HS-5 (cell line): Measurements from ENCODE around the gene NRTN.

Source experiments
- DNase-seq: peaks from one replicate; pipeline ENCODE4 v3.0.0-alpha.2; 2012; ENCODE audit warnings: low read depth

The NRTN gene

DNA sequence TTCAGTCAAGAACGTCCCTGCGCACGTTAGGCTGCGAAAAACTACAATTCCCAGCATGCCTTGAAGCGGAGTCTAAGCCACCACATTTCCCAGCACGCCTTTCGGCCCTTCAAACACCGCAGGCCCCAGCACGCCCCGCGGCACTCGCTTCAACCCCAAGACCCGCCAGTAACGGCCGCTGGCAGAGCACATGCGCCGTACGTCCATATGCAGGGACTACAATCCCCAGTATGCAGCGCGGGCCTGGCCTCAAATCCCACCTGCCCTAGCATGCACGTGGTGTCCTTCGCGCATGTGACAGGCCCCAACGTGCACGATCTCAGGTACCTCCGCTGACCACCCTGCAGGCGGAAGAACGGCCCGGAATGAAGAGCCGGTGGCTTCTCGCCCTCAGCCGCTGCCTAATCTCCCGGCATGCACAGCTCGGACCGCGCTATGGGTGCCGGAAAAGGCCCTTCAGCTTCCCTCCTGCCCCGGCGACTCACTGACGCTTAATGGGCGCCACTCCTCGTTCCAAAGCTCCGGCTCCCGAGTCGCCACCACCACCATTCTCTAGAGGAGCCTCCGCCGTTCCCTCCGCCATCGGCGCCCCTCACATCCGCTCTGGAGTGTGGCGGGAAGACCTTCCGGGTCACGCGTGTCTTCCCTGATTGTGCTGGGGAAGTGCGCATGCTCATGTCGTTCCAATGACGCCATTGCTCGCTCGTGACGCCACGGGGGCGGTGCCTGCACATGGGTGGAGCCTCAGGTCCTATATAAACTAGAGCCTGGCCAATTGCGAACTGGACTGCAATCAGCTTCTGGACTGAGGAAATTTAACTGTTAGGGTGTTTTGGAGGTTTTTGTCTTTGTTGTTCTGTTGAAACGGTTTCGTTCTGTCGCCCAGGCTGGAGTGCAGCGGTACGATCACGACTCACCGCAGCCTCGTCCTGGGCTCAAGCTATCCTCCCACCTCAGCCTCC lies 14.0 kb upstream of the NRTN start, which contains the start of gene DUS3L:
Gene DUS3L (minus strand): TSS at position 605 of the 962 bp plus-strand sequence. CDS start 22 bp downstream, at position 583.
- peak; percentile 83 for DNase-seq

- DNase-seq: no peak
Measured at GRCh38 chr19:5792224-5792623, 12.6 kb upstream of the NRTN start.

- DNase-seq: no peak
Measured at GRCh38 chr19:5793188-5793587, 11.7 kb upstream of the NRTN start.

DNA sequence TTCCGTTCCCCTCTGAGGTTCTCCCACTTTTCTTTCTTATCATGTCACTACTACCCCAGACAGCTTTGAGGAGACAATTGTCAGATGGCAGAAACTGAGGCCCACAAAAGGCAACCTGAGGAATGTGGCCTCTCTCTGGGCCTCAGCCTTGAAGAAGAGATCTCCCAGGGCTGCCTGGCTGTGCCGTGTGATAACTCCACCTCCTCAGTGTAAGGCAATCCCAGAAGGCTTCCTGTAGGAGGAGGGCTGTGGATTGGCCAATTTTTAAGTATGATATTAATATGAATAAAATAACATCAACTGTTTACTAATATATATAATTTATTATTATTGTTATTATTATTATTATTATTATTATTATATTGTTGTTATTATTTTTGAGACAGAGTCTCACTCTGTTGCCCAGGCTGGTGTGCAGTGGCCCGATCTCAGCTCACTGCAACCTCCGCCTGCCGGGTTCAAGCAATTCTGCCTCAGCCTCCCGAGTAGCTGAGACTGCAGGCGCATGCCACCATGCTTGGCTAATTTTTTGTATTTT lies 9.4 kb upstream of the NRTN start:
- no peak for DNase-seq

- DNase-seq: no peak
Measured at GRCh38 chr19:5798244-5798643, 6.6 kb upstream of the NRTN start.

DNA sequence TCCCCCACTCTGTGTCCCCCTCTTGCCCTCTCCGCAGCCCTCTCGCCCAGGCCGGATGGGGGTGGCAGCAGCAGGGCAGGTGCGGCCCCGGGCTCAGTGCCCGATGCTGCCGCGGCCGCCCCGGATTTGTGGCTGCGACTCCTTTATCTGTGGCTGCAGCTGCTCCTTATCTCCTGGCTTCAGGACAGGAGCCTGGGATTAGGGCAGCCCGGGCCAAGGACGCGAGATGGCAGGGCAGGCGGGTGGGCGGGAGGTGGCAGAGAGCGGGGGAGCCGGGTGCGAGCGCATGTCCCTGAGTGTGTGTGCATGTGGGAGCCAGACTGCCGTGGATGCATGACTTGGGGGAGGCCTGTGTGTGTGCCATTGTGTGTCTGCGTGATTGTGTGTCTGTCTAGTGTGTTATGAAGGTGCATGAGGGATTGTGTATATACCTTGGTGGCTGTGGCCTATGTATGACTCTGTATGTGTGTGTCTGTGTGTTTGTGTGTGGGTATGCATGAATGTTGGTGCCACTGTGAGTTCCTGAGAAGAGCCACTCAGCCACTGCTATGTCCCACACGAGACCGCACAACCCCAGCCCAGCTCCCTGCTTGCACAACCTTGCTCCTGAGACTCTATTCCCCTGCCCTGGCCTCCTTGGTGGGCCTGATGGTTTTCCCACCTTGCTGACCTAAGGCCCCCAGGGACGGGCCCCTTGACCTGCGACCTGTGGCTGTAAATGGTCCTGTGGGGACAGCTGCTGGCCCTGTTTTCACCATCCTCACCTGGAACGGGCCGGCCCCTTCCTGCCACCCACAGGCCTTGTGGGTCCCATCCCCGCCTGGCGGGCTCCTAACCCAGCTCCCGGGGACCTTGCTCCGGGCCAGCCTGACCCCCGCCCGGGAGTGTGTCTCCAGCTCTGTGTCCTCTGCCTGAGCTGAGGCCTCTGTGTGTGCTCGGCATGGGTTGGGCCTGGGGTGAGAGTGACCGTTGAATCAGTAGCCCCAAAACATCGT lies 5.3 kb upstream of the NRTN start:
- DNase-seq: no peak

DNA sequence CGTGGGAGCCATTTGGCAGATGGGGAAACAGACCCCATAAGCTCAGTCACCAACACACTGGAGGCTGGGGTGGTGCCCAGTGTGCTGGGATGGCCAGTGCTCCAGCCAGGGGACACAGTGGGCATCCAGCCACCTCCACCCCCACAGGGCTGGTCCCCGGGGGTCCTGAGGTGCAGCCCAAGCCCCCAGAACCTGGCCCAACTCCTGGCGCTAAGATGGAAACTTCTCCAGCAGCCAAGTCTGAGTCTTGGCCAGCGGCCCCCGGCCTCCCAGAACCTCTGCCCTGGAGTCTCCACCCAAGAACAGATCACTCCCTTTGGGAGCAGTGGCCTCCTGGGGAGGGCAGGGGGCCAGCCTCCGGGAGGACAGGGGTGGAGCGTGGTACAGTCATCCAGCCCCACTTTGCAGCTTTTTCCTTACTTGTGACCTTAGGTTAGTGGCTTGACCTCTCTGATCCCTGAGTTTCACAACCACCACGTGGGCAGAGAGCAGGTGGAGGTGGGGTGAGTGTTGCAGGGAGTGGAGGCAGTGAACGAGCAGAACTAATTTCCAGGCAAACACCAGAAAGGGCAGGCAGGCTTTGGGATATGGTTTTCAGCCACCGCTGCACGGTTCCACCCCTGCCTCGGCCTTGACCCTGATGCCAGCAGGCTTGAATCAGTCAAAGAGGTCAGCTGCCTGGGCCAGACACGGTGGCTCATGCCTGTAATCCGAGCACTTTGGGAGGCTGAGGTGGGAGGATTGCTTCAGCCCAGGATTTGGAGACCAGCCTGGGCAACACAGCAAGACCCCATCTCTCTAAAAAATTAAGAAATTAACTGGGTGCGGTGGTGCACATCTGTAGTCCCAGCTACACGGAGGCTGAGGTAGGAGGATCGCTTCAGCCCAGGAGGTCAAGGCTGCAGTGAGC lies 4.3 kb upstream of the NRTN start:
- DNase-seq: no peak

DNA sequence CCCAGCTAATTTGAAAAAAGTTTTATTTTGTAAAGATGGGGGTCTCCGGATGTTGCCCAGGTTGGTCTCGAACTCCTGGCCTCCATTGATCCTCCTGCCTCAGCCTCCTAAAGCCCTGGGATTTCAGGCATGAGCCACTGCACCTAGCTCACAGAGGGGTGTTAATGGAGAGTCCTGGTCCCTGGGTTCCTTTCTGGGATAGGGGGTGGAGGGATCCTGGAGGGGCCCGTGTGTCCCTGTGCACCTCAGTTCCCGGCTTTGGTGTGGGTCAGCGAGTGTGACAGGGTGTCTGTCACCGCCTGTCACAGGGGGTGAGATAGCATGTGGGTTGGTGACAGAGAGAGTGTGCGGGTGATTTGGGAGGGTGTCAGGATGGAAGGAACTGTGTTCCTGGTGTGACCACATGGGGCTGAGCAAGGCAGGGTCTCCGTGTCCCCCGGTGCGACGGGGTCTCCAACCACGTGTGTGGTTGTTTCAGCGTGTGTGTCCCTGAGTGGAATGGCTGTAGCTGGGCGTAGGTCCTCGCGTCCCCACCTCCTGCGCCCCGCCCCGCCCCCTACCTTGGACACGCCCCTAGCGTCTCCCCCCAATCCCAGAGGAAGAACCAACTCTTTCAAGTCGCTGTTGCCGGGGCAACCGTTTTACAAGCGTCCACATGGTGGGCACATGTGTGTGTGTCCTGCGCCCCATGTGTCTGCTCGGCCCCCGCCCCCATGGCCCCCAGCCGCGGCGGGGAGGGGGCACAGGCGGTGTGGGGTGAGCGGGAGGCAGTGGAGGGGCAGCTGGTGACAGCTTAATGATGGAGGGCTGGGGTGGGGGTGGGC lies 2.9 kb upstream of the NRTN start:
- no peak for DNase-seq

GRCh38 chr19:5803441-5803751 lies 1.5 kb upstream of the NRTN start:
- no peak for DNase-seq

DNA sequence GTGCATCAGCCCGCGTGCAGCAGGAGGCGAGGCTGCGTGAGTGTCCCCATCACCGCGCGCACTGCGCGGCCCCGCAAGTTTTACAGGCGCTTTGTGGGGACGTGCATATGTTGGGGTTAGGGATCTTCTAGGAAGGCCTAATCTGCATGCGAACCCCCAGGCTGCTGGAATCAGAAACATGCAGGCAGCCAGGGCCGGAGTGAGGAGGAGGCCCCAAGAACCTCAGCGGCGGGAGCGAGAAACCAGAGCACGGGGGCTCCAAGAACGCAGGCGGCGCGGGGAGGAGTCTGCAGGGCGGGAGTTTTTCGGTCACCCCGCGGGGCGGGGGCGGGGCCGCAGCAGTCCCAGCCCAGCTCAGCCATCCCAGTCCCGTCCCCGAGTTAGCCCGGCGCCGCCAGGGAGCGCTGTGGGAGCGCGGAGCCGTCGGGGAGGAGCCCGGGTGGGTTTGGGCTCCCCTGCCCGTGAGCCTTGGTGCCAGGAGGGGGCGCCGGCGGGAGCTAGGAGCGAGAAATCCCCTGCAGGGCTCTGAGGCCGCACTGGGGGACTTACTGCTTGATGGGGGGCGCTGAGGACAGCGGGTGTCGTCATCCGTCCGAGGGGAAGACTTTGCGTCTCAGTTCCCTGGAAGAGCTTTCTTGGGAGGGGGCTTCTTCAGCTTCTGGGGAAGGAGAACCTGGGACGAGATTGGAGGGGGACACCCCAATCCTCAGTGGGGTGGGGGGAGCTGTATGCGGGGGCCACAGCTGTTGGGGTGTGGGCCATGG lies 933 bp upstream of the NRTN start:
- DNase-seq: peak; percentile 31

DNA sequence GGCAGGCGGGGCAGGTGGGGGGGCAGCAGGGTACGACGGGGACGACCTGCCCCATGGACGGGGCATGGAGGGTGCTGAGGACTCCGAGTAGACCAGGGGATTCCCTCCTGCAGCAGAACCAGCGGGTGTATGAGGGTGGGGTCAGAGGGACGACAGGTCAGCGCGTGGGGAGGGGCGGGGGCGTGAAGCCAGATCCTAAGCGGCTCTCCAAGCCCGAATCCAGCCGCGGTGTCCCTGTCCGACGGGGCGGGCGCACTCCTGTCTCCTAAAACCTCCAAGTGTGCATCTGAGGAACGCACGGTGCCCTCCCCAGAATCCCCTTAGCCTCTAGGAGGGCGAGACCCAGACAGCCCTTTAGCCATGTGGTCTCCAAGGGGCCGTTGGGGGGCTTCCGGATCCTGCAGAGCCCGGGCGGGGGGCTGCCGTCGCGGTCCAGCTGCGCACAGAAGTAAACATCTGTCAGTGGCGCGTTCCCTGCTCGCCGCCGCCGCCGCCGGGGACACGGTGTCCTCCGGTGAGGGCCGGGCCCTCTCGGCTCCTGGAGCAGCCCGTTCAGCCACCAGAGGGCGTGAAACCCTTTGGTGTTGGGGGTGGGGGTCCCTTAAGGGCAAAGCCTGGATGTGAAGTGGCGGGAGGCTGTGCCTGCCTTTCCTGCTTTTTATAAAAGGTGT lies 730 bp downstream of the NRTN start:
- DNase-seq: no peak

DNA sequence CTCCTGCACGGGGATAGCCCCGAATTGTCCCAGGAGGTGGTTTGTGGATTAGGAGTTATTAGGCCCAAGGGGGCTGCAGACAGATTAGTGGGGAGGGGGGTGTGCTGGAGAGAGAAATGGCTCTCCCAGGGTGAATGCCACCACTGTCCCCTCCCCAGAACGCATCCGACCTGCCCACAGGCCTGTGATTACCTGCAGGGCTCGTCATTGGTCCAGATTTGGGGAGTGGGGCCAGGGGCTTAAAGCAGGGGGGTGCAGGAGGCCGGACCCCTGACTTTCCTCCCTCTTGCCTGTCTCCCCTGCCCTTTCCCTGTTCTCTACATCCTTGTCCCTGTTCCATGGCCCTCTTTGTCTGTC lies 1.2 kb downstream of the NRTN start:
- no peak for DNase-seq

GRCh38 chr19:5806905-5807304 lies 2.0 kb downstream of the NRTN start:
- no peak for DNase-seq

GRCh38 chr19:5808120-5808816 lies 3.4 kb downstream of the NRTN start:
- no peak for DNase-seq

GRCh38 chr19:5809053-5809452 lies 4.2 kb downstream of the NRTN start:
- no peak for DNase-seq

DNA sequence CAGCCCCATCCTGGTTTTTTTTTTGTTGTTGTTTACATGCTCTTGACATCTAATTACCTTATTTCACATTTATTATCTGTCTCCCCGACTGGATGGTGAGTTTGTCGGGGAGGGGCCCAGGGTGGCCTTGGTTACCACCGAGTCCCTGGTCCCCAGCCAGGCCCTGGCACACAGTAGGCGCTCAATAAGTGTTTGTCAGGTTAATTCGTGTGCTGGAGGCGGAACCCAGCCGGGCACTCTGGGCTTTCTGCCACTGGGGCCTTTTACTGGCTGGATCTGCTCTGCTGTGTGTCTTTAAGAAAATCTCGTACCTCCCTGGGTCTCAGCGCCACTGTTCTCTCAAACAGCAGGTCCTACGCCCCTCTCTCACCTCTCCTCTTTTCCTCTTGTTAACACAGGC lies 4.6 kb downstream of the NRTN start:
- no peak for DNase-seq

- DNase-seq: no peak
Measured at GRCh38 chr19:5811117-5811516, 6.2 kb downstream of the NRTN start.

DNA sequence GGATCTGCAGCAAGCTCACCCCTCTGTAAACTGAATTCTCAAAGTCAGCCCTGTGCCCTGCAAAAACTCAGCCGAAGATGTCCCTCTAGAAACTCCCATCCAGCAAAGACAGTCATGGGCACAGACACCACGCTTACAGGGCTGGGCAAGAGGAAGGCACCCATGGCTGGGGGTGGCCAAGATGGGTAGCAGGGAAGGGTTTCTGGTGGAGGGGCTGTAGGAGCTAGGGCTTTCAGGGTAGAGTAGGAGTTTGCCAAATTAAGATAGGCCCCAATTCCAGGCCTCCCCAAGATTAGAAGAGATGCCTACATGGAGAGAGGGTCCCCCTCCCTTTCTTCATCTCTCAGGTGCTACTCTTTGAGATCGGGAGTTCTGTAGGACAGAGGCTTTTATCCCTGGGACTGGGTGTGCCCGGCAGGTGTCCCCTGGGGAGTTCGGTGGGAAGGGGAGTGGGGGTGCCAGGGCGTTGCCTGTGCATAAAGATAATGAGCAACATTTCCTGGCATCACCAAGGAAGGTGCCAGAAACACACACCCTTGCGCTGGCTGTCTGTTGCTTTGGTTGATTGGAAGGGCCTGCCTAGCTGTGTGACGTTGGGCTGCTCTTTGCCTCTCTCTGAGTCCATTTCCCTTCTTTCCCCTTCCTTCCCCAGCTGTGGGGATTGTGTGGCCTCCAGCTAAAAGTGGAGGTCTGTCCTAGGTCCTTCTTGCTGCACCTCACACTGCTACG lies 9.4 kb downstream of the NRTN start:
- no peak for DNase-seq
